Esophagus muscularis mucosa (tissue), 4 donors: ENCODE results near the gene DNAH14.

Source experiments
- CTCF ChIP-seq, 3 experiments: fragments of 200-600 bp in 2 of 3; fragments of 450-650 bp in 1 of 3; sonication (generic) in 2 of 3; IDR thresholded peaks; one replicate each; pipeline ENCODE4 v1.5.1; 2017 to 2019; ENCODE audit warnings: antibody characterized with exemption in 3 of 3, mild to moderate bottlenecking in 2 of 3, moderate library complexity in 1 of 3
- EP300 ChIP-seq: sonication (generic); formaldehyde crosslinking; IDR thresholded peaks from one replicate; pipeline ENCODE4 v1.6.1; 2017; ENCODE audit warnings: antibody characterized with exemption
- POLR2A ChIP-seq: fragments of 450-650 bp; IDR thresholded peaks from one replicate; pipeline ENCODE4 v1.6.1; 2017; ENCODE audit warnings: antibody characterized with exemption, moderate library complexity, mild to moderate bottlenecking, low read depth
- POLR2AphosphoS5 ChIP-seq, 2 donors: sonication (generic); formaldehyde crosslinking; IDR thresholded peaks; one replicate each; pipeline ENCODE4 v1.6.1; 2017; ENCODE audit warnings: antibody characterized with exemption in 2 of 2

- TF ChIP-seq CTCF (IDR thresholded peaks at IDR 0.05) (no peak), EP300 (no peak), POLR2AphosphoS5 (IDR thresholded peaks at IDR 0.05) (no peak), POLR2A (no peak)
Measured at GRCh38 chr1:225242611-225243010, 313.1 kb downstream of the DNAH14 start.
